ENCODE results near the gene TENT4A. TPM values are rescaled to one million over a fixed set of nuclear protein-coding genes. Genes with fewer than 3 reads are reported as not detected.

TENT4A gene
- total RNA-seq, 1 experiment from 2014 or later: 25.6 TPM

- Histone ChIP-seq H3K4ac (ENCODE audit: low read depth, low read length) (no peak overlapping the region), H2AFZ (ENCODE audit: low read length) (no peak overlapping the region), H3K27ac (ENCODE audit: insufficient read length, low read depth, low read length) (no peak overlapping the region), H3T11ph (ENCODE audit: low read length) (no peak overlapping the region), H2BK5ac (ENCODE audit: insufficient read length, low read length) (no peak overlapping the region), H4K5ac (ENCODE audit: insufficient read length, low read depth, low read length) (no peak overlapping the region), H3K18ac (ENCODE audit: insufficient read length, low read depth, low read length) (no peak overlapping the region), H4K91ac (ENCODE audit: insufficient read length, low read depth, low read length) (no peak overlapping the region), H3K79me2 (ENCODE audit: insufficient read depth, low read length) (no peaks in the 10 kb centered on the region), H3K27me3 (ENCODE audit: insufficient read depth, low read length) (no peaks in the 10 kb centered on the region; the same call in 1 of the 2 replicates), H3K14ac (ENCODE audit: insufficient read depth, low read length) (no peak overlapping the region), H3K23me2 (ENCODE audit: insufficient read length, low read depth, low read length, poor library complexity, severe bottlenecking) (no peaks in the 10 kb centered on the region), H2BK120ac (ENCODE audit: low read depth, low read length, poor library complexity, severe bottlenecking) (no peak overlapping the region), H3K79me1 (ENCODE audit: insufficient read depth, low read depth, low read length, poor library complexity, severe bottlenecking) (no peaks in the 10 kb centered on the region), H2AK5ac (ENCODE audit: insufficient read length, low read length) (no peak overlapping the region), H2BK15ac (ENCODE audit: low read depth, low read length) (no peak overlapping the region), H2BK20ac (ENCODE audit: low read depth, low read length, poor library complexity, severe bottlenecking) (no peak overlapping the region), H3K4me1 (ENCODE audit: insufficient read depth, low read length) (no peaks in the 10 kb centered on the region), H2BK12ac (ENCODE audit: insufficient read length, low read depth, low read length) (no peak overlapping the region), H3K9me3 (ENCODE audit: control insufficient read depth, low read depth, low read length) (no peaks in the 10 kb centered on the region), H3K23ac (ENCODE audit: insufficient read length, low read depth, low read length) (no peak overlapping the region), H4K20me1 (ENCODE audit: control insufficient read depth, insufficient read depth, insufficient read length) (no peaks in the 10 kb centered on the region), H3K56ac (ENCODE audit: insufficient read length, low read depth, low read length) (no peak overlapping the region), H4K8ac (replicated peaks; ENCODE audit: insufficient read length, low read depth, low read length) (no peak overlapping the region), H3K4me2 (ENCODE audit: insufficient read depth, insufficient read length, low read length) (no peak overlapping the region), H3K9ac (ENCODE audit: extremely low read depth, insufficient read length, low read length) (no peak overlapping the region)
- peaks cover 36% of the 10 kb centered on the region for H3K27me3 Mint-ChIP-seq (ENCODE audit: low read depth)
- DNase-seq: no peak
- TF ChIP-seq CTCF (conservative IDR thresholded peaks at IDR 0.05): no peak
- peaks cover 2% of the 10 kb centered on the region in 2 experiments; a peak in 3 of 4 replicates for H3K4me1 Mint-ChIP-seq
- WGBS (ENCODE audit: extremely low coverage, insufficient read length, low lambda C conversion rate): no CpG with 5 or more reads among the region's 6 CpGs
- no peak overlapping the region for H3K27ac Mint-ChIP-seq
- H3K9me3 Mint-ChIP-seq: peaks cover 4 to 9% of the 10 kb centered on the region in 2 experiments
- H3K4me3 Mint-ChIP-seq: no peak overlapping the region
- H3K36me3 Mint-ChIP-seq (ENCODE audit: insufficient read depth in 1 of 3, low read depth in 3 of 3): peaks cover 0 to 12% (median 5%) of the 10 kb centered on the region in 3 experiments; a peak in 6 of 7 replicates
Measured at GRCh38 chr5:6680922-6681321, 32.3 kb upstream of the TENT4A start.
